ENCODE data around the gene SLC39A9.
A peak's percentile ranks its signal among the peaks of the same experiment; 100 is the strongest.

The SLC39A9 gene

DNA sequence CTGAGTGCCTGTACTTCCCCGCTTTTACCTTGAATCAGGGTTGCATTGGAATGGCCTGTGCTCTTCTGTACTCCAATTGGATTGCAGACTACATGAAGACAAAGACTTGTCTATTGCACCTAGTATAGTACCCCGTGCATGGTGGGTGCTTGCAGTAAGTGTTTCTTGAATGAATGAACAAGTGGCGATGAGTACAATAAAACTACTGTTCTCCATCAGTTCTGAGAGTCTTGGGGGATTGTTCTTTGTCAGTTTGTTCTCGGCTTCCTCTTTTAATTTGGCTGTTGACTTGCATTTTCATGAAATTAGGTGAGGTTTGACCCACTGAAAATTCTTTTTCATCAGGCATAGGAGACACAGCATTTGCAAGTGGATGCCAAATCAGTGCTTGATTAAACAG, 34.5 kb upstream of the SLC39A9 start:
- Histone ChIP-seq H3K4me1 (ENCODE audit: control insufficient read depth, insufficient read depth, low read length) (peaks cover 6% of the 10 kb centered on the region; the same call in 1 of the 2 replicates), H3K4me3 (ENCODE audit: low read depth, low read length) (no peak overlapping the region), H3K36me3 (ENCODE audit: control insufficient read depth in 2 of 2, insufficient read depth in 1 of 2, low read length in 2 of 2) (no peaks in the 10 kb centered on the region), H3K27ac (ENCODE audit: extremely low read depth, low read depth, low read length) (no peak overlapping the region), H3K9me3 (ENCODE audit: control insufficient read depth, insufficient read depth, low read depth, low read length) (no peaks in the 10 kb centered on the region)
- ChIA-PET POLR2A (no interaction called here), CTCF (interaction anchor here (0.7 to 1.7 kb wide), 2 partner anchors 16 to 112 kb away, joined by 3 to 5 read pairs; no protein-coding TSS in a partner anchor)
- TF ChIP-seq KLF1 (tag by site-specific recombination; IDR thresholded peaks at IDR 0.05): no peak

DNA sequence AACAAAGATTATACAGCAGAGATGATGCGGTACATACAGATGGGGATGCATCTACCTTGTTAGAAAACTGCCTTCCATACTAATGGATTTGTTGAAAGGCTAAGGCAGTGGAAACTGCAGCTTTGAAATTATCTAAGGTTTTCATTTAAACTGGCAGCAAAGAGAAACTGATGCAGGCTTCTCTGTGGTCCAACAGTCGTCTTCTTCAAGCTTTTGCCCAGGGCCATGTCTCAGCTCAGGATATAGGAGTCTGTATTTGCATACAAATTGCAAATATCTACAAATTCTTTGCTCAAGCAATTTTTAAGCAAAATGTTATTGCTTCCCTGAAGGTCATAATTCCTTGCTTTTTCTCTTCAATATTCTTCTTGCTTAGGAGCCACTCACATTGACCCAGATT, 34.1 kb upstream of the SLC39A9 start:
- peaks cover 6% of the 10 kb centered on the region; the same call in 1 of the 2 replicates for H3K4me1 ChIP-seq (ENCODE audit: control insufficient read depth, insufficient read depth, low read length)
- CTCF ChIA-PET: interaction anchor here (1.0 to 2.1 kb wide), 2 partner anchors 18 to 122 kb away, joined by 4 to 8 read pairs; no protein-coding TSS in a partner anchor
- POLR2A ChIA-PET: no interaction called here
- H3K4me3 ChIP-seq (ENCODE audit: low read depth, low read length): no peak overlapping the region
- H3K9me3 ChIP-seq (ENCODE audit: control insufficient read depth, insufficient read depth, low read depth, low read length): no peaks in the 10 kb centered on the region
- no peaks in the 10 kb centered on the region for H3K36me3 ChIP-seq (ENCODE audit: control insufficient read depth in 2 of 2, insufficient read depth in 1 of 2, low read length in 2 of 2)
- TF ChIP-seq ZBTB20 (tag by site-specific recombination; IDR thresholded peaks at IDR 0.05) (no peak), SCRT2 (tag by site-specific recombination; IDR thresholded peaks at IDR 0.05) (no peak), ZNF48 (tag by site-specific recombination; IDR thresholded peaks at IDR 0.05) (no peak), EGR2 (tag by site-specific recombination; IDR thresholded peaks at IDR 0.05; ENCODE audit: low read depth) (no peak), ZNF777 (tag by site-specific recombination; IDR thresholded peaks at IDR 0.05; ENCODE audit: borderline replicate concordance) (no peak), ZNF140 (tag by site-specific recombination; IDR thresholded peaks at IDR 0.05) (no peak), ZNF169 (tag by site-specific recombination; IDR thresholded peaks at IDR 0.05) (no peak), ZNF266 (tag by site-specific recombination; IDR thresholded peaks at IDR 0.05; ENCODE audit: low read depth) (no peak), ZNF560 (tag by site-specific recombination; IDR thresholded peaks at IDR 0.05; ENCODE audit: borderline replicate concordance) (no peak), TRIM28 (IDR thresholded peaks at IDR 0.05; ENCODE audit: borderline replicate concordance, low read length) (no peak)
- TF ChIP-seq, protein P1, sequence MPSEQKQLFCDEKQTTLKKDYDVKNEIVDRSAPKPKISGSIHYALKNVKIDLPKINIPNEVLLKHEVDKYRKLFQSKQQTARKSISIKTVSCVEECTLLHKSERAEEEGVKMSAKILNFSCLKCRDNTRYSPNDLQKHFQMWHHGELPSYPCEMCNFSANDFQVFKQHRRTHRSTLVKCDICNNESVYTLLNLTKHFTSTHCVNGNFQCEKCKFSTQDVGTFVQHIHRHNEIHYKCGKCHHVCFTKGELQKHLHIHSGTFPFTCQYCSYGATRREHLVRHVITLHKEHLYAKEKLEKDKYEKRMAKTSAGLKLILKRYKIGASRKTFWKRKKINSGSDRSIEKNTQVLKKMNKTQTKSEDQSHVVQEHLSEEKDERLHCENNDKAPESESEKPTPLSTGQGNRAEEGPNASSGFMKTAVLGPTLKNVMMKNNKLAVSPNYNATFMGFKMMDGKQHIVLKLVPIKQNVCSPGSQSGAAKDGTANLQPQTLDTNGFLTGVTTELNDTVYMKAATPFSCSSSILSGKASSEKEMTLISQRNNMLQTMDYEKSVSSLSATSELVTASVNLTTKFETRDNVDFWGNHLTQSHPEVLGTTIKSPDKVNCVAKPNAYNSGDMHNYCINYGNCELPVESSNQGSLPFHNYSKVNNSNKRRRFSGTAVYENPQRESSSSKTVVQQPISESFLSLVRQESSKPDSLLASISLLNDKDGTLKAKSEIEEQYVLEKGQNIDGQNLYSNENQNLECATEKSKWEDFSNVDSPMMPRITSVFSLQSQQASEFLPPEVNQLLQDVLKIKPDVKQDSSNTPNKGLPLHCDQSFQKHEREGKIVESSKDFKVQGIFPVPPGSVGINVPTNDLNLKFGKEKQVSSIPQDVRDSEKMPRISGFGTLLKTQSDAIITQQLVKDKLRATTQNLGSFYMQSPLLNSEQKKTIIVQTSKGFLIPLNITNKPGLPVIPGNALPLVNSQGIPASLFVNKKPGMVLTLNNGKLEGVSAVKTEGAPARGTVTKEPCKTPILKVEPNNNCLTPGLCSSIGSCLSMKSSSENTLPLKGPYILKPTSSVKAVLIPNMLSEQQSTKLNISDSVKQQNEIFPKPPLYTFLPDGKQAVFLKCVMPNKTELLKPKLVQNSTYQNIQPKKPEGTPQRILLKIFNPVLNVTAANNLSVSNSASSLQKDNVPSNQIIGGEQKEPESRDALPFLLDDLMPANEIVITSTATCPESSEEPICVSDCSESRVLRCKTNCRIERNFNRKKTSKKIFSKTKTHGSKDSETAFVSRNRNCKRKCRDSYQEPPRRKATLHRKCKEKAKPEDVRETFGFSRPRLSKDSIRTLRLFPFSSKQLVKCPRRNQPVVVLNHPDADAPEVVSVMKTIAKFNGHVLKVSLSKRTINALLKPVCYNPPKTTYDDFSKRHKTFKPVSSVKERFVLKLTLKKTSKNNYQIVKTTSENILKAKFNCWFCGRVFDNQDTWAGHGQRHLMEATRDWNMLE (tag by site-specific recombination; conservative IDR thresholded peaks at IDR 0.05; ENCODE audit: low read depth): no peak
- TF ChIP-seq, protein P2, sequence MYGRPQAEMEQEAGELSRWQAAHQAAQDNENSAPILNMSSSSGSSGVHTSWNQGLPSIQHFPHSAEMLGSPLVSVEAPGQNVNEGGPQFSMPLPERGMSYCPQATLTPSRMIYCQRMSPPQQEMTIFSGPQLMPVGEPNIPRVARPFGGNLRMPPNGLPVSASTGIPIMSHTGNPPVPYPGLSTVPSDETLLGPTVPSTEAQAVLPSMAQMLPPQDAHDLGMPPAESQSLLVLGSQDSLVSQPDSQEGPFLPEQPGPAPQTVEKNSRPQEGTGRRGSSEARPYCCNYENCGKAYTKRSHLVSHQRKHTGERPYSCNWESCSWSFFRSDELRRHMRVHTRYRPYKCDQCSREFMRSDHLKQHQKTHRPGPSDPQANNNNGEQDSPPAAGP (tag by site-specific recombination; IDR thresholded peaks at IDR 0.05): no peak
- H3K27ac ChIP-seq (ENCODE audit: extremely low read depth, low read depth, low read length): no peak overlapping the region

DNA sequence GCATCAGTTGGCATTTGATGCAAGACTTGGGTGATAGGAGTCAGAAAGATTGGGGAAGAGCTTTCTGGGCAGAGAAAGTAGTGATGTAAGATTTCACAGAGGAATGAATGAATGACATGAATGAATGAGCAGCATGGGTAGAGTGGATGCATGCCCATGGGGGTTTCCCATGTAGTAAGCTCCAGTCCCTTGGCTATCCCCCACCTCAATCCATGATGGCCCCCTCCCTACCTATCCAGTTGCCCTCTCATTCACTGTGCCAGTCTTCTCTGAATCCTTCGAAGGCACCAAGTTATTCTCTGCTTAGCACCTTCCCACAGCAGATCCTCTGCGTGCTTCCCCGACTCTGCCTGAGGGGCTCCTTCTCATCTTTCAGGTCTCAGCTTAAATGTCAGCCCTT, 32.4 kb upstream of the SLC39A9 start:
- POLR2A ChIA-PET: no interaction called here
- Histone ChIP-seq H3K4me1 (ENCODE audit: control insufficient read depth, insufficient read depth, low read length) (no peaks in the 10 kb centered on the region; the same call in 1 of the 2 replicates), H3K4me3 (ENCODE audit: low read depth, low read length) (no peak overlapping the region), H3K9me3 (ENCODE audit: control insufficient read depth, insufficient read depth, low read depth, low read length) (no peaks in the 10 kb centered on the region), H3K27ac (ENCODE audit: extremely low read depth, low read depth, low read length) (no peak overlapping the region), H3K36me3 (ENCODE audit: control insufficient read depth in 2 of 2, insufficient read depth in 1 of 2, low read length in 2 of 2) (no peaks in the 10 kb centered on the region; a peak in 1 of 3 replicates)
- TF ChIP-seq, protein P3, sequence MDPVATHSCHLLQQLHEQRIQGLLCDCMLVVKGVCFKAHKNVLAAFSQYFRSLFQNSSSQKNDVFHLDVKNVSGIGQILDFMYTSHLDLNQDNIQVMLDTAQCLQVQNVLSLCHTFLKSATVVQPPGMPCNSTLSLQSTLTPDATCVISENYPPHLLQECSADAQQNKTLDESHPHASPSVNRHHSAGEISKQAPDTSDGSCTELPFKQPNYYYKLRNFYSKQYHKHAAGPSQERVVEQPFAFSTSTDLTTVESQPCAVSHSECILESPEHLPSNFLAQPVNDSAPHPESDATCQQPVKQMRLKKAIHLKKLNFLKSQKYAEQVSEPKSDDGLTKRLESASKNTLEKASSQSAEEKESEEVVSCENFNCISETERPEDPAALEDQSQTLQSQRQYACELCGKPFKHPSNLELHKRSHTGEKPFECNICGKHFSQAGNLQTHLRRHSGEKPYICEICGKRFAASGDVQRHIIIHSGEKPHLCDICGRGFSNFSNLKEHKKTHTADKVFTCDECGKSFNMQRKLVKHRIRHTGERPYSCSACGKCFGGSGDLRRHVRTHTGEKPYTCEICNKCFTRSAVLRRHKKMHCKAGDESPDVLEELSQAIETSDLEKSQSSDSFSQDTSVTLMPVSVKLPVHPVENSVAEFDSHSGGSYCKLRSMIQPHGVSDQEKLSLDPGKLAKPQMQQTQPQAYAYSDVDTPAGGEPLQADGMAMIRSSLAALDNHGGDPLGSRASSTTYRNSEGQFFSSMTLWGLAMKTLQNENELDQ (tag by site-specific recombination; IDR thresholded peaks at IDR 0.05; ENCODE audit: low read depth): no peak
- TF ChIP-seq, protein P4, sequence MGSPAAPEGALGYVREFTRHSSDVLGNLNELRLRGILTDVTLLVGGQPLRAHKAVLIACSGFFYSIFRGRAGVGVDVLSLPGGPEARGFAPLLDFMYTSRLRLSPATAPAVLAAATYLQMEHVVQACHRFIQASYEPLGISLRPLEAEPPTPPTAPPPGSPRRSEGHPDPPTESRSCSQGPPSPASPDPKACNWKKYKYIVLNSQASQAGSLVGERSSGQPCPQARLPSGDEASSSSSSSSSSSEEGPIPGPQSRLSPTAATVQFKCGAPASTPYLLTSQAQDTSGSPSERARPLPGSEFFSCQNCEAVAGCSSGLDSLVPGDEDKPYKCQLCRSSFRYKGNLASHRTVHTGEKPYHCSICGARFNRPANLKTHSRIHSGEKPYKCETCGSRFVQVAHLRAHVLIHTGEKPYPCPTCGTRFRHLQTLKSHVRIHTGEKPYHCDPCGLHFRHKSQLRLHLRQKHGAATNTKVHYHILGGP (tag by site-specific recombination; IDR thresholded peaks at IDR 0.05): 0 out of 2 replicates have a peak, but pooled peaks have one; percentile 59
- TF ChIP-seq ZNF555 (tag by site-specific recombination; conservative IDR thresholded peaks at IDR 0.05) (no peak), ZNF24 (tag by site-specific recombination; IDR thresholded peaks at IDR 0.05) (peak; percentile 39; the same call in 1 of the 2 replicates), ZNF514 (tag by site-specific recombination; IDR thresholded peaks at IDR 0.05) (no peak), ZNF114 (tag by site-specific recombination; IDR thresholded peaks at IDR 0.05) (no peak), ZNF426 (tag by site-specific recombination; IDR thresholded peaks at IDR 0.05) (no peak)
- CTCF ChIA-PET: interaction anchor here (0.6 to 2.1 kb wide), 2 partner anchors 19 to 721 kb away, joined by 3 to 8 read pairs; no protein-coding TSS in a partner anchor

Data from HEK293 (cell line).